Measurements from ENCODE around the gene APOL2.
"Not testable (repeated sequence)": the region's sequence is repeated elsewhere in the genome, so short reads cannot be mapped to it uniquely, and the experiment has no call there.

Gene APOL2

DNA sequence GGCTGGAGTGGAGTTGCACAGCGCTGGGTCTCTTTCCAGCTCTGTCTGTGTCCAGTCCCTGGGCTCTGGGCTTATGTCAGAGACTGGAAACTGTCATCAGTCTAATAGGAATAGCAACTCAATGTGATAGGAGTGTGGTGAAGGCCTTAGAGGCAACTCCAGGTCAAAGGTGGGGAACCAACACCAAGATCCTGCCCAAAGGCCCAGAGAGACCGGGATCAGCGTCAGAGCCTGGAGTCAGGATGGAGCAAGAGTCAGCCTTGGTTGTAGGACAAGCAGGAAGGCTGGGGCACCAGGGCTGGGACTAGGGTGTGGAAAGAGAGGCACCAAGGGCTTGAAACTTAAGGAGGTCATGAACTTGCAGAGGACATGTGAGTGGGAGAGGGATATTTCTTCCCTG is 23.0 kb upstream of the APOL2 start:
- not testable (repeated sequence) for DNase-seq (ENCODE audit: low read depth in 2 of 2)

DNA sequence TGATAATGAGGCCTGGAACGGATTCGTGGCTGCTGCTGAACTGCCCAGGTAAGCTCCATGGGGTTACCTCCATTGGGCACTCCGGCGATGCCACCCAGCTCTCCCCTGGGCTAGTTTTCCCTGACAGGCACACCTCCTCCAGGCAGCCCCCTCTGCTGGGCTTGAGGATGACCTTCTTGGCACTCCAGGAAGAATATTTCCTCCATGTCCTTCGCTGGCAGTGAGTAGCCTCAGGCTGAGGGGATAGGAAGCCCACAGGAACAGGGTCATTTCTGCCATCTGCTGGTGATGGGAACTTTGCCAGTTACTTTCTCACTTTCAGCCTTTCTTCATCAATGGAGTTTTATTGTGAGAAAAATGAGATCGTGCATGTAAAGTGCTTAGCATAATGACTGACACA is 22.3 kb upstream of the APOL2 start:
- DNase-seq (ENCODE audit: low read depth in 2 of 2) = not testable (repeated sequence)

DNA sequence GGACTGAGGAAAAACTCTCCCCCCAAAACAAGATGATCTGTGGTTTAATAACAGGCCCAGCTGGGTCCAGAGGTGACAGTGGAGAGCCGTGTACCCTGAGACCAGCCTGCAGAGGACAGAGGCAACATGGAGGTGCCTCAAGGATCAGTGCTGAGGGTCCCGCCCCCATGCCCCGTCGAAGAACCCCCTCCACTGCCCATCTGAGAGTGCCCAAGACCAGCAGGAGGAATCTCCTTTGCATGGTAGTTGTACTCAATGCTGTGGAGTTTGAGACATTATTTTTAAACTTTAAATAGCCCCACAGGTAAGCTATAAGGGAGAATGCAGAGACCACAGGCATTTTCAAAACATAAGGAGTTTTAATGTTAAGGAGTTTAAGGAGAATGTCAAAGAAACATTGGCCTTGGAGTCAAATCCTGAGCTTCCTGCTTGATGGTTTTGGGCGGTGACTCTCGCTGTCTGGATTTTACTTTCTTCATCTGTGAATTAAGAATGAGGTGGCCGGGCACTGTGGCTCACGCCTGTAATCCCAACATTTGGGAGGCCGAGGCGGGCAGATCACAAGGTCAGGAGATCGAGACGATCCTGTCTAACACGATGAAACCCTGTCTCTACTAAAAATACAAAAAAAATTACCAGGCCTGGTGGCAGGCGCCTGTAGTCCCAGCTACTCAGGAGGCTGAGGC is 20.4 kb upstream of the APOL2 start:
- no peak for DNase-seq (ENCODE audit: low read depth in 2 of 2)

DNA sequence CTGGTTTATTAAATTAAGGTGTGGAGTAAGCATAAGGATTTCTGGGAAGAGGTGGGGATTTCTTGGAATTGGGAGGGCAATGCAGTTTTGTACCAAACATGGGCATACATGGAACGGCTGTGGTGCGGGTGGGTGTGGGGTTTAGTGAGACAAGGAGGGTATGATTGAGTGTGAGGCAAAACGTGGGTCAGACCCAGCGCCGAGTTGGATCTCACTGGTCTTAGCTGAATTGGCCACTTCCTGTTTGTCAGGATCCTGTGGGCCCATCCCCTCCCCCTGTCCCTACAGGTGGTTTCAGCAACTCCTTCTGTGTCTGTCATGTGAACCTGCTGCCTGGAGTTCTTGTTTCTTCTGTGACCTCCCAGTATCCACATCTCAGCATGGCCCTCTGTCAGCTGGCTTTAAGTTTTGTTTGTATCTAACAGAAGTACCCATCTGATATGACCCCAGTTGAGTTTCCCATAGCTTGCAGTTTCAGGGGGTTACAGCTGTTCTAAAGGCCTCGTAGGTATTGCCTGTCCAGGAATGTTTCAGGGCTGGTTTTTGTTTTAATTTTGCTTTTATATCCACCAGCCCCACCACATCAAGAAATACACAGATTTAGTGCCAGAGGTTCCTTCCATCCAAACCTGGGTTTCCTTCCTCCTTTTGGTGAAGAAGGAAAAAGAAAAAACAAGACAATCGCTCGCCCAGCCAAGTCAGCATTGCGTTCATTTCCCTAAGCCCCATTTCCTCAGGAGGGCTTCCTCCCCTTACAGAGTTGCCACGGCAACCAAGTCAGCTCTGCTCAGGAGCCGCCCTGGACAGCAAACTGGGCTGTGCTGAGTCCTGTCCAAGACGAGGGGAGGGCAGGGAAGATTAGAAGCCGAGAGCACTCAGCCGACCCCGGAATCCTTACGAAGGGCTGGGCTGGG is 19.6 kb upstream of the APOL2 start:
- no peak for DNase-seq (ENCODE audit: low read depth in 2 of 2)

DNA sequence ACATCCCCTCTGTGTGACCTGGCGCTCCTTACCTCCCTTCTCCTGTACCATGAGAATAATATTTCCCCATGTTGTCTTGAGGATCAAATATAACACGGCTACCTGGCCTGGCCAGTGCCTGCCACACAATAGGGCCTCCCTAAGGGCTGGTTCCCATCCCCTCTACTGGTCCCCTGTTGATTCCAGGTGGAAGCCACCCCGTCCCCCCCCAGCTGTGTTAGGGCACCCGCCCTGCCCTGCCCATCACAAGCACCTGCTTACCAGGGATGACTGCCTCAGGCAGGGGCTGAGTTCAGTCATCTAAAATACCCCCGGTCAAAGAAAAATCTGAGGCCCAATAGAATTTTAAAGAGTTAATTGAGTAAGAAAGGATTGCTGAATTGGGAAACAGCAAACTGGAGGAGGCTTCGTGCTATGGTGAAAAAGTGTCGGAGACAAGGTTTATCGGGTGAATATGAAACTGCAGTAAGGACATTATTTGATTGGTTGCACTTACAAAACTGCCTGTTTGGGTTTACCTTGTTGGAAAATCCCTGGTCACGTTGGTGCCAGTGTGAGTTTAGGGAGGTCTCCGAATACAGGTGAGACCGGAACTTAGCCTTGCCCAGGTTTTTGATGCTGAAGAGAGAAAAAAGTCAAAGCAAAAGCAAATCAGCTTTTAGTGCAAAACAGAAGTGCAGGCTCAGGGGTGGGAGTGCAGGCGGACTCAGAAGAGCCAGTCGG is 18.8 kb upstream of the APOL2 start:
- no peak for DNase-seq (ENCODE audit: low read depth in 2 of 2)

DNA sequence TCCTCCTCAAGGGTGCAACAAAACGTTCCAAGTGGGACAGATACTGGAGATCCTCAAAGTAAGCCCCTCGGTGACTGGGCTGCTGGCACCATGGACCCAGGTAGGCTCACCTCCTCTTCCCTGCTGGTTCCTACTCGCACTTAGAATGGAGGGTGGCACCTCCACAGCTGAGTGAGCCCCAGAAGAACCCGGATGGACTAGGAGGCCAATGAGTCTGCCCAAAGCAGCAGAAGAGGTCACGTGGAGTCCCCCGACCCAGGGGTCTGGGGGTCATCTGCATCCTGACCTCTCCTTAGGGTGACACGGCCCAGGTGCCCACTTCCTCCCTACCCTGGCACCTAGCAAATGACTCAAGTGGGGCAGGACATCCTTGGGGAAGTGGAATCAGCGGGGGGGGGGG is 18.0 kb upstream of the APOL2 start:
- DNase-seq (ENCODE audit: low read depth in 2 of 2) = no peak

DNA sequence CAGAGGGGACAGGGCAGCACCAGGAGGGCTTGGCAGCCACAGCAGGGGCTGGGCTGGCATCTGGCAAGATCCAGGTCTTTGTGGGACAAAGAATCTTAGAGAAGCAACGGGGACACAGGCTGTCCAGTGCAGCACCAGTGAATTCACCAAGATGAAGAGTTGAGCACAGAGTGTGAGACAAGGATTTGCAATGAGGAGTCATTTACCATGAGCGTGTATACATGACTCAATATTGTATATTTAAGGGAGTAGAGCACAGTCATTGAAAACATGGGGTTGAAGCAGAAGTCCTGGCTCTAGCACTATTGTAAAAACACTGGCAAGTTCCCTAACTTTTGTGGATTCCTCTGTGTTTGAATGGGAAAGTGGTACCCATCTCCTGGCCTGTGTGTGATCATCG is 17.2 kb upstream of the APOL2 start:
- no peak for DNase-seq (ENCODE audit: low read depth in 2 of 2)

DNA sequence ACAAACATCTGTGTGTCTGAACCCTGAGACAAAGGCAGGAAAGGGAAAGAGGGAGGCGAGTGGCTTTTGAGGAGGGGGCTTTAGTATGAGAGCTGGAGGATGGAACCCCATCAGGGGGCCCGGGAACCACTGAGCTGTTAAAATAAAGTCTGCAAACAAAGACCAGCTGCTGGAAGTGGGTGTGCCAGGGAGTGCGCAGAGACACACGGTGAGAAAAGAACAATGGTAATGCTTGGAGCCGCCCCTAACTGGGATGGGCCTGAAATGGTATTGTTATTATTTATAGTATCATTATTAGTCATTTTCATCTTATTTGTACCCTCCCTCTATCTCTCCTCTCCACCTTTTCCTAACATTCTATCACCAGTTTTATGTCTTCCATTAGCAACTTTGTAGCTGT is 16.2 kb upstream of the APOL2 start:
- not testable (repeated sequence) for DNase-seq (ENCODE audit: low read depth in 2 of 2)

DNA sequence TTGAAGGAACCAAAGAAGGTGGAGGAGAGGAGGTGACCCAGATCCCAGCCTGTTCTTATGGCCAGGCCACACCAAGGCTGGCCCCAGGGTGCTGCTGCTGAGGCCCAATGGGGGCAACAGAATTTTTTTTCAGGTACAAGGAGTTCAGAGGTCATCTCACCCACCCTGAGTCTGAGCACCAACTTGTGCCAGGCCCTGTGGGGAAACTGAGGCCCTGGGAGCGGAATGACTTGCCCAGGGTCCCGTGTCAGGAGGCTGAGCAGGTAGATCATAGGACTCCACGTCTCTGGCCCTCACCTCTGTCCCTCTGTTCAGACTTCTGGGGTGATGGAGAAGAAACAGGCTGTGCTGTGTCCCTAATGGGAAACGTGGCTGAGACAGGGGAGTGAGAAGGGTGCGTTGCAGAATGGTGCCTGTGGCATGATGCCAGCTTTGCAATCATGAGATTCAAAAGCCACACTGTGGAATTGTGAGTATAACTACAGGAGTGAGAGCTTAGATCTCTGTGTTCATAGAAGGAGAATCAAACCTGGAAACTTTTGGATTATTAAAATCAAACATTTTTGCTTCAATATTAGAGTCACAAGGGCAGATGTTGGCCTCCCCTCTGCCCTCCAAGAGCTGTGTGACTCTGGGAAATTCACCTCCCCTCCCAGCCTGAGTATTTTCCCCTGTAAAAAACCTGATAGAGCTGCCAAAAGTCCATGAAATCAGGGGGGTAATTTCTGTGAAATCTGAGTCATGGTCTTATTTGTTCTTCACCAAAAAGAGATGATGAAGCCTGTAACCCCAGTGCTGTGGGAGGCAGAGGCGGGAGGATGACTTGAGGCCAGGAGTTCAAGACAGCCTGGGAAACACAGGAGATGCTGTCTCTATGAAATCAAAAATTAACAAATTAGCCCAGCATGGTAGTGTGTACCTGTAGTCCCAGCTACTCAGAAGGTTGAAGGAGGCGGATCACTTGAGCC is 14.5 kb upstream of the APOL2 start:
- peak; percentile 45 to 46 for DNase-seq (ENCODE audit: low read depth in 2 of 2)

DNA sequence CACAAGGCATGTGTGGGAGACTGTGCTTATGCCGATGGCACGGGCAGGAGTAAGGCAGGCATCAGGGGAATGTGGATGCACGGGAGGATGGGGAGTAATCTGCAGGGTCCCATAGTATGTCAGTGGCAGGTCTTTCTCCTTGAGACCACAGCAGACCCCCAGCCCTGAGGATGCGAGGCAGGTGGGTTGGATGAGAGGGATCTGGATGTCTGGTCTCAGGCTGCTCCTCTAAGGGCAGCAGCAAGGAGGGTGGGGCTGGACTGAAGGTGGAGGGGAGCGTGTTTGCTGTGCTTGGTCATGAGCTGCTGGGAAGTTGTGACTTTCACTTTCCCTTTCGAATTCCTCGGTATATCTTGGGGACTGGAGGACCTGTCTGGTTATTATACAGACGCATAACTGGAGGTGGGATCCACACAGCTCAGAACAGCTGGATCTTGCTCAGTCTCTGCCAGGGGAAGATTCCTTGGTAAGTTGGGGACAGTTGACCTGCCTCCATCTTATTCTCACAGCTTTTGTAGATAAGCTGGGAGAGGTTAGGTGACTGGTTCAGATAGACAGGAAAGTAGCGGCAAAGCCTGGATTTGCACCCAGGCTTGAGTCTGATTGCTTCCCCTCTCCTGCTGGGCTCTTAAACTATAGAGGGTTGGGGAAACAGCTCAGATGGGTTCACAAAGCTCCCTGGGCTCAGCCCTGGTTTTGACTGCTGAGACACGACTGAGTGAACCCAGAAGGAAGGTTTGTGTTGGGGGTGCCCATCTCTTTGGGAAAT is 13.6 kb upstream of the APOL2 start, which contains the start of gene APOL1:
Gene APOL1, plus strand, starts transcription at position 380 of the 769 bp plus-strand sequence. CDS start 1,823 bp downstream, outside the sequence.
- DNase-seq (ENCODE audit: low read depth in 2 of 2) = peak in 1 of 2 donors; percentile 46

DNA sequence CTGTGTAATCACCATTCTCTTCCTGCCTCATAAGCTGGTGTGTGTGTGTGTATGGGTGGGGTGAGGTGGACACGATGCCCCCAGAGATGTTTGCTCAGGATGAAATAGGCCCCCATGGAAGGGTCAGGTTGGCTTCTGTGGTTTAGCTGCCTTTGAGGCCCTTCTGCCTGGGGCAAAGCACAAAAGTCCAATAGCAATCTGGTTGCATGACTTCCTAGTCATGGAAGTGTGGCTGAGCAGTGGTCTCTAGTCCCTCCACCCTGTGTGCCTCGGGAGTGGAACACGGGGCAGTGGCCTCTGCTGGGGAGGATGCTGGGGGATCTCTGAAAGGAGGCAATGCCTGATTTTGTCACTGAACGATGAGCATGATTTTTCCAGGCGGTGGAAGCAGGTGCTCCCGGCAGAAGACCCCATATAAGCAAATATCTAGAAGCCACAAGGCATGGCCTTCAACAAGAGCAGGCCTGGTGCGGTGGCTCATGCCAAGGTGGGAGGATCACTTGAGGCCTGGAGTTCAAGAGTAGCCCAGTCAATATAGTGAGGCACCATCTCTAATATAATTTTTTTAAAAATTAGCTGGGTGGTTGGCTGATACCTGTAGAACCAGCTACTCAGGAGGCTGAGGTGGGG is 12.8 kb upstream of the APOL2 start:
- not testable (repeated sequence) for DNase-seq (ENCODE audit: low read depth in 2 of 2)

DNA sequence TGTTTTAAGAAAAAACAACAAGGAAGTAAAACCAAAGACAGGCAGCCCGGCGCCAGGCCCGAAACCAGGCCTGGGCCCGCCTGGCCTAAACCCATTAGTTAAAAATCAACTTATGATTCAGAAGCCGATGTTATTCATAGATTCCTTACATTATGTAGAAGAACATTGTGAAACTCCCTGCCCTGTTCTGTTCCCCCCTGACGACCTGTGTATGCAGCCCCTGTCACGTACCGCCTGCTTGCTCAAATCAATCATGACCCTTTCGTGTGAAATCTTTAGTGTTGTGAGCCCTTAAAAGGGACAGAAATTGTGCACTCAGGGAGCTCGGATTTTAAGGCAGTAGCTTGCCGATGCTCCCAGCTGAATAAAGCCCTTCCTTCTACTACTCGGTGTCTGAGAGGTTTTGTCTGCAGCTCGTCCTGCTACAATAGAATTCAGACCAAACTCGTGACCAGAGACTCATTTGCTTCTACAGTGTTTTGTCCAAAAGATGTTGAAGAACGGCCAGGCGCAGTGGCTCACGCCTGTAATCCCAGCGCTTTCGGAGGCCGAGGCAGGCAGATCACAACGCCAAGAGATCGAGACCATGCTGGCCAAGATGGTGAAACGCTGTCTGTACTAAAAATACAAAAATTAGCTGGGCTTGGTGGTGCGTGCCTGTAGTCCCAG is 11.1 kb upstream of the APOL2 start:
- DNase-seq (ENCODE audit: low read depth in 2 of 2) = not testable (repeated sequence)

DNA sequence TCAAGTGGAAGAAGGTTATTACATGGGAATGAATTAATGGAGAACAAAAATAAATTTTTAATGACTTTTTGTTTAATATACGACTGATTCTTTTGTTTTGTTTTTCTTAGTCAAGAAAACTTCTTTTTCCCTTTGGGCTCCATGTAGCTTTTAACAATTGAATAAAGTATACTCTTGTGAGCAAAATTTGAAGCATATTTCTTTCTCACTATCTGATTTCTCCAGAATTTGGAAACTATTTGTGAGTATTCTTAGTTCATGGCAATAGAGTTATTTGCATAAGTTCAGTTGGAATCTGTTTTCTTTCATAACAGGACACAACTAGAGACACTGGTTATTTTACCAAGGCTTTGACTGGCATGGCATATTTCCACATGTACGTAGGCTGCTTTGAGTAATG is 9.8 kb upstream of the APOL2 start:
- DNase-seq (ENCODE audit: low read depth in 2 of 2) = no peak

DNA sequence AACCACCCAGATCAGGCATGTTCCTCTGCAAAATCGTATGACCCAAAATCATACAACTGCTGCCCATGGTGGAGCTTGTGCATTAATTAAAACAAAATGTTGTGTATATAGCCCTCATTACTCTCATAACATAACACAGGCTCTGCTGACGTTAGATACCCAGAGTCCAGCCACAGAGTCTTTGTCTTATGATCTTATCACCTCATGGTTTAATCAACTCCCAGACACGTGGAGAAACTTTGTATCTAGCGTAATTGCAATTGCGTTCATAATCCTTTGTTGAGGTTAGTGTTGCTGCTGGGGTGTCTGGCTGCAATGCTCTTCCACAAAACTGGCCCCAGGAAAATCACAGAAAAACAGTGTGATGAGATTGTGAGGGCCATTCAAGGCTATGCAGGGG is 8.6 kb upstream of the APOL2 start:
- no peak for DNase-seq (ENCODE audit: low read depth in 2 of 2)

DNA sequence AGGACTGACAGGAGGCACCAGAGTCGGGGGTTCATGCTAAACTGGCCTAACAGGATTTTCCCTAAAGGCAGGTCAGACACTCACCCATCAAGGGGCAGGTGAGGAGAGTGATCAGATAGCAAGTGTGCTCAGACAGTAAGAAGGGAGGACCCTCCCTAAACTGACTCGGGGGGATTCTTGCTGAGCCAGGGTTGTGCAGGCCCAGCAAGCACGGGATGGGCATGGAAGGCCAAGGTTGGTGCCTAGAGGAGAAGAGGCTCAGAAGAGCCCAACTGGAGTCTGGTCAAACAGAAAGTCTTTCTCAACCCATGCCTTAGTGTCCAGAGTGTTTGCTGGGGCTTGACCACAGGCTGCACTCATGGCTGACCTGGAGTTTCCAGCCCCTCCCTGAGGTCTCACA is 7.4 kb upstream of the APOL2 start:
- no peak for DNase-seq (ENCODE audit: low read depth in 2 of 2)

DNA sequence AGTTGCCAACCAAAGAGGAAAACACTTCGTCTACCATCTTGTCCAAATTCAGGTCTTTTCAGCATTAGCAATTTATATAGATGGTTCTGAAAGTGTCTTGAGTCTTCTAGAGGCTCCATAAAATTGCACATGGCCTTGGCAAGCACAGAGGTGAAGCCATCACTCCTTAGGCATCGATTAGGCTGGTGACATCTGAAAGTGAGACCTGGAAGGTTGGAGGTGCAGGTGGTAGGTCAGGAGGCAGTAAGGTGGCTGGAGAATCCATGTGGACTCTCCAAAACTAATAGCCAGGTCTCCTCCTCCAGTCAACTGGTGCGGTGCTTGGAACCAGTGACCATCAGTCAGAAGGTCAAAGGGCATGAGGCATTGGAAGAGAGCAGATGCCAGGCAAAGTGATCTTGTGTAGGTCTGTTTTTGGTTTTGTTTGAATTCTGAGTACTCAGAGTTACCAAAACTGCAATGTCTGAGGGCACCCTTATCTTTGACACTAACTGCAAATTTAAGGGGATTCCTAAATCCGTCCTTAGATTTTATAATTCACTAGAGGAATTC is 6.6 kb upstream of the APOL2 start:
- DNase-seq (ENCODE audit: low read depth in 2 of 2) = no peak

DNA sequence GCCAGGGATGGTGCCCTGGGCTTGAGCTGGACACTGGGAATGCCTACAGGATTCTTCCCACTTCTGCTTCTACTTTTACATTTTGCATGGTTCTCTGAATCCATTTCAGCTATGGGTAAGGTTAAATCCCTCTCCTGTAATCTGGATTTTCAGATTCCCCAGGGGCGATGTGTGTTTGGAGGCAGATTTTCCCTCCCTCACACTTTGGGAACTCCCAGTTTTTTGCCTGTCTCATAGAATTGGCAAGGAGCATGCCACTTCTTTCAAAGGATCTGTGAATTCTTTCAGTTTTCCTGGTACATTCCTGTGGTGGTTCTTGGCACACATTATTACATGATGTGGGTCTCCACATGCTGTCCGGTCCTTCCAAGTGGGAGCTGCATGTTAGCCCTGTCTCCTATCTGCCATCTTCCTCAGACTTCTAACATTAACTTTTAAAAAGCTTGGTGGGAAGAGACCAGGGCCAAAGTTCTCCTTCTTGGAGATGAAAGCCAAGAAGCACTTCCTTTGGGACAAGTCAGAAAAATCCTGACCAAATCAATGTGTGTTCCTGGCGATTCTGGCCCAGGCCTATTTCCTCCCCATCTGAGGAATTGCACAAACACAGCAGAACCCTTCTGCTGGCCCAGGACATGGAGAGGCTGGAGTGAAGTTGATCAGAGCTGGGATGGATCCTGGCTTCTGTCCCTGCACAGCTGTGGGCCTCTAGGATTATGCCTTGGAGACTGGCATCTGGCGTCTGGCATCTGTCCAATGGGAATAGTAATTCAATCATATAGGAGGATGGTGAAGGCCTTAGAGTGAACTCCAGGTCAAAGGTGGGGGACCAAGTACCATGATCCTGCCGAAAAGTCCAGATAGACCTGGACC is 5.4 kb upstream of the APOL2 start:
- no peak for DNase-seq (ENCODE audit: low read depth in 2 of 2)

DNA sequence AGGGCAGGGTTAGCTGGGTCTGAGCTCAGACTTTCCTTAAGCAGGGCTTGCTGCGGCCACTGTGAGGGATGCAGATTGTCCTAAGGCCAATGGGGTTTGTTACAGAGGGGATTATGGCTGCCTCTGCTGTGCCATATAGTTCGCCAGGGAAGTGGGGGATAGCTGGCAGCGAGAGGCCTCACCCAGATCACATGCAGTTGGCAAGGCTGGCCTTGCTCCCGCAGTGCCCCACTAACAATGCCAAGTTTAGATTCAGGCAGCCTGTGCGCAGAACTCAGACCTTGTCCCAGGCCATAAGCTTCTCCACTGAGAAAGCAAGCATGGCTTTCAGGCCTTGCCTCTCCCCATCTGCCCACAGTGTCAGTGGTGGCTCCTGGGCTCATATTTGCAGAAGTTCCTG is 4.7 kb upstream of the APOL2 start:
- DNase-seq (ENCODE audit: low read depth in 2 of 2) = no peak
